ENCODE data around the gene VAMP8.
A peak's percentile ranks its signal among the peaks of the same experiment; 100 is the strongest.
"Not testable (repeated sequence)": the region's sequence is repeated elsewhere in the genome, so short reads cannot be mapped to it uniquely, and the experiment has no call there.

Gene VAMP8

DNA sequence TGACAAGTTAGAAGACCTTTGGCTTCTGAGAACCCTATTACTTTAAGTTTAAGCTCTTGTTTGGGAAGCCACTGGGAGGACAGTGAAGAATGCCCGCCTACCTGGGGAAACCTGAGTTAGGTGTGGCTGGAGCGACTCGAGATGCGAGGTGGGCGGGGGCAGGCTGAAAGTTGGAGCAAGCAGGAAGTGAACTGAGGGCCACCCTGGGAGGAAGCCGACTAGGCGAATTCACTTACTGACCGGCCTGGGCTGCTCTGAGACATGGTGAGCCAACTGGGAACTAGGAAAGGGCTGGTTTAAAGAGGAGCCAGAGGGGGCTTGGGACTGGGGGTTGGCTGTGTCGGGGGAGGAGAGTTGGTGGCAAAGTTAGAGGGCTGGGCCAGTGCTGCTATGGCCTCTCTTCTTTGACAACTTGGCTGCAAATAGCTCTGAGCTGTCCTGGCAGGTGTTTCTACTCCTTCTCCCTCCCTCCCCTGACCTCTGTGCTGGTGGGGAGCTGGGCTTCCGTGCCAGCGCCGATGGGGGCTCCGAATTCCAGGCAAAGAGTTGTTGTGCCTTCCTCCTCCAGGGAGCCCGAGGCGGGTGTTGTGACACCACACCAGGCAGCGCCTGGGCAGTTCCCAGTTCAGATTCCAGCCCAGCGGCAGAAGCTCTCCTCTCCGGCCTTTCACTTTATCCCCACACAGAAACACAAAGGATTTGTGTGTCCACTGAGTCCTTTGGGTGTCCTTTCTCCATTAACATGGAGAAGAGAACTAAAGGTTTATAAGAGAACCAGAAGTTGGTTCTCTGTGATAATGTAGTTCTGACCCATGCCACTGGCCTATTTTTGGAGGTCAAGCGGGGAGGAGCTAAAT is at the start of gene VAMP8:
TSS of gene VAMP8 (plus strand) at position 201 of the 857 bp plus-strand sequence. CDS start at position 262, 61 bp downstream.
- DNase-seq (ENCODE audit: low read depth, low spot score) = peak; percentile 42

GRCh38 chr2:85527787-85528186 is 49.6 kb upstream of the VAMP8 start:
- DNase-seq (ENCODE audit: low read depth, low spot score) = no peak

DNA sequence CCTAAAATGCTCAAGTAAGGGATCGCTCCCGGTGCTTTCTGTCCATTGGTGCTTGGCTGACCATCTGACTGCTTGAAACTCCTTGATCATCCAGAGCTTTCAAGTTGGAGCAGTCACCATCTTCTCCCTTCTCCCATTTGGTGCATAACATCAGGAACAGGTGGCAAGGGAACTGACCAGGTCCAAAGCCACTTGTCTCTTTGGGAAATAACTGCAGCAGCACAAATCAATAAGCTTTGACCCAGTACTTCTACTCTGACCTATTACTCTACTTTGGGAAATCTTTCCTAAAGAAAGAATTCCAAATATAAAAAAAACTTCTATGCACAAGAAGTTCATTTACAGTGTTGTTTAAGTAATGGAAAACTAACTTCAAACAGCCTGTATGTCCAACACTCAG is 49.0 kb upstream of the VAMP8 start:
- DNase-seq (ENCODE audit: low read depth, low spot score) = no peak

- no peak for DNase-seq (ENCODE audit: low read depth, low spot score)
Observed at GRCh38 chr2:85529809-85530208, 47.6 kb upstream of the VAMP8 start.

DNA sequence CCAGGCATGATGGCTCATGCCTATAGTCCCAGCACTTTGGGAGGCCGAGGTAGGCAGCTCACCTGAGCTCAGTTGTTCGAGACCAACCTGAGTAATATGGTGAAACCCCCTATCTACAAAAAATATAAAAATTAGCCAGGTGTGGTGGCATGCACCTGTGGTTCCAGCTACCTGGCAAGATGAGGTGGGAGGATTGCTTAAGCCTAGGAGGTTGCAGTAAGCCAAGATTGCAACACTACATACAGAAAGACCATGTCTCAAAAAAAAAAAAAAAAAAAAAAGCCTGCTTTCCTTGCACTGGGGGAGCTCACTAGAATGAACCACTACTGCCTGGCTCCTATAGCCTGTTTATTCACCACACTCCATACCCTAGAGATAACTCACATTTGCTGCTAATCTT is 45.8 kb upstream of the VAMP8 start:
- no peak for DNase-seq (ENCODE audit: low read depth, low spot score)

GRCh38 chr2:85534099-85534498 is 43.3 kb upstream of the VAMP8 start:
- no peak for DNase-seq (ENCODE audit: low read depth, low spot score)

GRCh38 chr2:85534881-85535280 is 42.5 kb upstream of the VAMP8 start:
- no peak for DNase-seq (ENCODE audit: low read depth, low spot score)

GRCh38 chr2:85536479-85536878 is 40.9 kb upstream of the VAMP8 start:
- no peak for DNase-seq (ENCODE audit: low read depth, low spot score)

DNA sequence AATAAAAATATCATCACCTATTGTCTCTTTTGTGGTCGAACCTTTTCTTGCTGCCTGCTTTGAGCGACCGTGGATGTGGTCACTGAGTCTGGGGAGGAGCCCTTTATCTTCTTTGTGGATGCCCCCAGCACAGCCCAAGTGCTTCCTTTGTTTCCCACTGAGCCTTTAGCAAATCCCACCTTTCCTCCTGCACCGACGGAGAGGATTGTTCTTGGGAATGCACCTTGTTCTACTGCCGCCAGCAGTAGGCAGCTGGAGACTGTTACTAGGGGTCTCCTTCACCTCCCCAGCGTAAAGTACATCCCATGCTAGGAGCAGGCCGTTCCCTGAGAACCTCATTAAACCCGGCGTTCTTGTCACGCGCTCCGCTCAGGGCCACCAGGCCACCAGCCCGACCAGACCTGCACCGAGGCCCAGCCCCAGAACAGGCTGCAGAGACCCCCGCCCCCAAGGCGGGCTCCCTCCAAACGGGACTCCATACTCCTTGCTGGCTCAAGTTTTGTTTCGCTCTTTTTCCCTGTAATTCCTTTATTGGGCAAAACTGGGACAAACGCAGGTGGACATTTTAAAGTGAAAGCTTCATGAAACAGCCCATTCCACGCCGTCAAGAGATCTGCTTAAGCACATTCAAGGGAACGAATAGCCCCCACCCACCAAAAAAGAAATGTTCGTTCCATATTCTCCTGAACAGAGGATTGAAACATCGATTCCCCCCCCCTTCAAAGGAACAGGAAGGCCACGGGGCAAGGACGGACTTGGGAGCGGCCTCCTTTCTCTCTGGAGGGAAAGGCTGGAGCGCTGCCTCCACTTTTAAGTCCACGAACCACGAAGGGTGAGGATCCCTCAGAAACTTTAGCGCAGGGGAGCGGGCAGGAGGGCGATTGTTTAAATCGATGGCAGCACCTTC is 39.5 kb upstream of the VAMP8 start:
- DNase-seq (ENCODE audit: low read depth, low spot score) = peak; percentile 24

DNA sequence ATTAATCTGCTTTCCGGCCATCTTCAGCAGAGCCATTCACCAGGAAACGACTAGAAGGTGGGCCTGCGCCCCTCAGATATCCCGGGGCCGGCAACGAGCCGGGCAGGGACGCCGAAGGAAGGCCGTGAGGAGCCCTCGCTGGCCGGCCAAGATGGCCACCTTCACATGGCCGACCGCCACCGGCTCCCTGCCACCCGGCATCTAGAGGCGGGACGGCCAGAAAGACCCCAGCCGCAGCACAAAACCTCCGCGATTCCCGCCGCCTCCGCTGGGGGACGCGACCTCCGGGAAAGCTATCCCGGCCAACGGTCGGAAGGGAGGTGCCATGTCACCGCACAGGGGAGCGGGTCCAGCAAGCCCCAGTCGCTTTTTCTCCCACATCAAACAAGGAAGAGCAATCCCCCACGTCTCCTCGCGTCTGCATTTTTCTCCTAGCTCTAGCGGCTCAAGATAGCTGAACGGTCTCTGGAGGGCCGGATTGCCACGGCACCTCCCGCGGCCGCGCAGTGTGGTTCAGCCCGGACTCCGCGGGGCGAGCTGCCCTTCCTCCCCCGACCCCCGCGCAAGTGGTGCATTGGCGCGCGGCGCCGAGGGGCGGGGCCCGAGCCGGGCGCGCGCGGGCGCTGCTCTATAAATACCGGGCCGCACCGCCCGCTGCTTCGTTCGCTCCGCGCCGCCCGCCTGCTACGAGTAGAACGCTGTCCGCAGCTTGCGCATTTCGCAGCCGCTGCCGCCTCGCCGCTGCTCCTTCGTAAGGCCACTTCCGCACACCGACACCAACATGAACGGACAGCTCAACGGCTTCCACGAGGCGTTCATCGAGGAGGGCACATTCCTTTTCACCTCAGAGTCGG is 38.7 kb upstream of the VAMP8 start, which contains the start of gene MAT2A:
TSS of gene MAT2A (plus strand) at position 662 of the 854 bp plus-strand sequence. CDS start at position 782, 120 bp downstream.
- DNase-seq (ENCODE audit: low read depth, low spot score) = peak; percentile 81

- peak; percentile 70 for DNase-seq (ENCODE audit: low read depth, low spot score)
Observed at GRCh38 chr2:85539361-85540132, 37.8 kb upstream of the VAMP8 start.

GRCh38 chr2:85540133-85540648 is 37.2 kb upstream of the VAMP8 start:
- no peak for DNase-seq (ENCODE audit: low read depth, low spot score)

- DNase-seq (ENCODE audit: low read depth, low spot score) = no peak
Observed at GRCh38 chr2:85541262-85541661, 36.1 kb upstream of the VAMP8 start.

DNA sequence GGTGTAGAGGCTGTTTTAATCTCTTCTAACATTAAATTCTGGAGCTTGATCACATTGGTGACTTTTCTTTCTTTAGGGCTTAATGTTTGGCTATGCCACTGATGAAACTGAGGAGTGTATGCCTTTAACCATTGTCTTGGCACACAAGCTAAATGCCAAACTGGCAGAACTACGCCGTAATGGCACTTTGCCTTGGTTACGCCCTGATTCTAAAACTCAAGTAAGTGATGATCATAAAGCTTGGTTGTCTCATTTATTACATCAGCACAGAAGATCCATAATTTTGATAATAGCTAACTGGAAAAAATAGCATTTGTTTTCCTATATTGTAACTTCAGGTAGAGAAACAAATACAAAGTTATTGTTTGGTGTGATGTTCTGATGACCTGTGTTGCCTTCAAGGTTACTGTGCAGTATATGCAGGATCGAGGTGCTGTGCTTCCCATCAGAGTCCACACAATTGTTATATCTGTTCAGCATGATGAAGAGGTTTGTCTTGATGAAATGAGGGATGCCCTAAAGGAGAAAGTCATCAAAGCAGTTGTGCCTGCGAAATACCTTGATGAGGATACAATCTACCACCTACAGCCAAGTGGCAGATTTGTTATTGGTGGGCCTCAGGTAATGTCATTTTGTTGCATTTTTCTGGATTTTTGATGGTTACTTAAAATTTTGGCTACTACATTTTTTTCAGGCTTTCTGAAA is 35.5 kb upstream of the VAMP8 start:
- no peak for DNase-seq (ENCODE audit: low read depth, low spot score)

- no peak for DNase-seq (ENCODE audit: low read depth, low spot score)
Observed at GRCh38 chr2:85542777-85543176, 34.6 kb upstream of the VAMP8 start.

- DNase-seq (ENCODE audit: low read depth, low spot score) = not testable (repeated sequence)
Observed at GRCh38 chr2:85544254-85544691, 33.1 kb upstream of the VAMP8 start.

- DNase-seq (ENCODE audit: low read depth, low spot score) = not testable (repeated sequence)
Observed at GRCh38 chr2:85544915-85545779, 32.2 kb upstream of the VAMP8 start.

DNA sequence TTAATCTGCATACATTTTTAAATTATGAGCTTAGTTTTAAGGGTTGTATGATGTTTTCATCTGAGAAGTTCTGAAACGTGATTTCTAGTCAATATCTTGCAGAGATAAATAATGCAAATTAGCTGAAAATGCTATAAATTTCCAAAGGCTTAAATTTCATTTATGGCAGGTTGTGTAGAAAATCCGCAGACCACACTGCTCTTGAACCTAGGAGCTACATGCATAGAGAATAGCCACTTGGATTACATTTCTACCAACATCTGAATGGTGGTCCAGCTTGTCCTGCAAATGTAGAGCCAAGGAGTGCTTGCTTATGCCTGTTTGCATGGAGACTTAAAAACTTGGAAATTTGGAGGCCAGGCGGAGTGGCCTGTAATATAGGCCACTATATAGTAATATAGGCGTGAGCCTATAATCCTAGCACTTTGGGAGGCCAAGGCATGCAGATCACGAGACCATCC is 31.6 kb upstream of the VAMP8 start:
- no peak for DNase-seq (ENCODE audit: low read depth, low spot score)

All from activated naive CD8-positive, alpha-beta T cell treated with anti-CD3 and anti-CD28 coated beads, Interleukin-2, amount 50 U/mL, for 16 hours (primary cell).